Embryonic facial prominence (tissue), 1 donor: Measurements from ENCODE around the gene SHANK1.

Experiments used
- DNase-seq: peaks from one replicate; pipeline ENCODE4 v3.0.0-alpha.2; 2016; ENCODE audit errors: extremely low spot score

Gene SHANK1

DNA sequence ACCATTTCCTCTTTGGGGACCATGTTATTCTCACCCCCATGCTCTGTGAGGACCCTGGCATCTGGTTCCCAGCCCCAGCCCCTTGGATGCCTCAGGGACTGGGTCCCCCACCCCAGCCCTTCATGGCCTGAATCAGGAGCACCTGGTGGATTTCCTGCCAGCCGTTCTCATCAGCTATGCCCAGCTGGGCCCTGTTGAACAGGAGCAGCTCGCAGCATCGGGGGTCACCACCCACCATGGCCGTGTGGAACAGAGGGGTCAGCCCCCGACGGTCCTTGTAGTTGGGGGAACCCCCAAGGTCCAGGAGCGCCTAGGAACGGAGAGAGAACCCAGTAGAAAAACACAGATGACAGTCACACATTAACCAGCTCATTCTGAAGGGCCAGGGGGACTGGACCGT lies 7.8 kb downstream of the SHANK1 start:
- no peak for DNase-seq

DNA sequence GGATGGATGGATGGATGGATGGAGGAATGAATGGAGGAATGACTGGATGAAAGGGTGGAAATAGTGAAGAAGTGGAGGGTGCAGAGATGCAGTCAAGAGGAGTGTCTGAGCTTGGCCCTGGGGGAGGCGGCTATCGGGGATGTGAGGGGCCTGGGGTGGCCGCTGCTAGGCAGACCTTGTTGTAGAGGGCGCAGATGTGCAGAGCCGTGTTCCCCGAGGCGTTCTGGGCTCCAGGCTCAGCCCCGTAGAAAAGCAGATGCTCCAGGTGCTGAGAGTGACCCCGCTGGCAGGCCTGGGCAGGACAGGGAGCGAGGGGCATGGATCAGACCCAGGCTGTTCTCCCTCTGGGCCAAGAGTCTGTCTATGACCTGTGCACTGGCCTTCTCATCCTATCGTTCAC lies 8.4 kb downstream of the SHANK1 start:
- no peak for DNase-seq

DNA sequence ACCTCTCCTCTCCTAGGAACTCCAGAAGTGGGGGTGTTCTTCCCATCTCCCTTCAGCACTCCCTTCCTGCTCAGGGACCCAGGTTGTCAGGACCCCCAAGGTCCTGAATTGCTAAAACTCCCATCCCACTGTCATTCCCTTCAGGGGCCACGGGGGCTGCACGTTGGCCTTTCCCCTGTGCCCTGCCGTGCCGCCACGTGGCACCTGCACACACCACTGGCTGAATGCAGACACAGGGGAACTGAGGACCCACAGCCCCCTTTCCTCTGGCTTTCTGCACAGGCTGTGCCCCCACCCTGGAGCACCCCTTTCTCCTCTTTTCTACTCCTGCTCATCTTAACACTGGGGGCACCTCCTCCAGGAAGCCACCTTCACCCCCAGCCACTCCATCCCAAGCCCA lies 9.0 kb downstream of the SHANK1 start:
- no peak for DNase-seq

DNA sequence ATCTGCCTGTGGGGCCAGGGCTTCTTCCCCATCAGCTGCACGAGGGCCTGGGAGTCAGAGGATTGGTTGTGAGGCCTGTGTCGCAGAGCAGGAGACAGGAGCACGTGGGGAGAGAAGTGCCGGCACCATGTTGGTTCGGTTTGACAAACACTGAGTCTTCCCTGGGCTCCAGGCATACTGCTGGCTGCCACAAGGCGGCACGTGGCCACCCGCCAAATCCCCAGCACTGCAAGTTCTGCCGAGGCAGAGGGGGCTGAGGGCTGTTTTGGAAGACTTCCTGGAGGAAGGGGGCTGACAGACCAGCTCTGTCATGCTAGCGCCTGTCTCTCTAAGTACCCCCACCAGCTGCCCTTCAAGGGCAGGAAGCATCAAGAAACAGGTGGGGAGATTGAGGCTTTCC lies 9.5 kb downstream of the SHANK1 start:
- DNase-seq: no peak

DNA sequence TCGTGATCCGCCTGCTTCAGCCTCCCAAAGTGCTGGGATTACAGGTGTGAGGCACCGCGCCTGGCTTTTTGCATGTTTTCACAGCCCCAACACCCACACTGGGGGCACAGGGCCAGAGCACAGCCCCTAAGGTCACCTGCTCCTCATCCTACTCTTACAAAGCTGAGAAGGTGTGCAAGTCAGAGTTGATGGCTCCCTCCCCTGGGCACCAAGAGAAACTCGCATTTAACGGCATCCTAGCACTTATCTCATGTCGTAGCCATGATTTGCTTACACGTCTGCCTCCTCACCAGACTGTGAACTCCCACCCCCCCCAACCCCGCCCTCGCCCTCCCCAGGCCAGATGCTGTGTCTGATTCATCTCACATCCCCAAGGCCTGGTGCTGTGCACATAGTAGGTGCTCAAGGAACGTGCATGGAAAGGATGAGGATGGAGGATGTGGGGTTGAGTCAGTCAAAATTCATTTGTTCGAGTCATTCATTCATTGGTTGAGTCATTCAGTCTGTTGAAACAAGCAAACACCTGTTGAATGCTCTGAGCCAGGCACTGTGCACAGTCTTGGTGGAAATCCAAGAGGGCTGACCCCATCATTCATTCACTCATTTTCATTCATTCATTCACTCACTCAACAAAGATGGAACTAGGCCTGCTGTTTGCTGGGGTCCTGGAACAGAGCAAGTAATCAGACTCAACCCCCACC lies 11.3 kb downstream of the SHANK1 start:
- no peak for DNase-seq

DNA sequence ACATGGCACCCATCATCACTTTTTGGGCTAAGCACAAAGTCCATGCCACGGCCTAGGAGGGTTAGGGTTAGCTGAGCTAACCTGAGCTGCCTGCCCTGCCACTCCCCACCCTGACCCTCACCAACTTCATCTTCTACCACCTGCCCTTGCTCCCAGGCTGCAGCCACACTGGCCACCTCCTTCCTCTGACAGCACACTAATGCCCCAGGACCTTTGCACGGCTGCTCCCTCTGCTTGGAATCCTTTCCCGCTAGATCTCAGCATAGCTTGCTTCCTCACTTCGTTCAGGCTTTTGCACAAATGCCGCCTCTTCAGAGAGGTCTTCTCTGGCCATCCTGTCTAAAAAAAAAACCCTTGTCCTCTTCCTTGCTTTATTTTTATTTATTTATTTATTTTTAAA lies 13.2 kb downstream of the SHANK1 start:
- DNase-seq: no peak

DNA sequence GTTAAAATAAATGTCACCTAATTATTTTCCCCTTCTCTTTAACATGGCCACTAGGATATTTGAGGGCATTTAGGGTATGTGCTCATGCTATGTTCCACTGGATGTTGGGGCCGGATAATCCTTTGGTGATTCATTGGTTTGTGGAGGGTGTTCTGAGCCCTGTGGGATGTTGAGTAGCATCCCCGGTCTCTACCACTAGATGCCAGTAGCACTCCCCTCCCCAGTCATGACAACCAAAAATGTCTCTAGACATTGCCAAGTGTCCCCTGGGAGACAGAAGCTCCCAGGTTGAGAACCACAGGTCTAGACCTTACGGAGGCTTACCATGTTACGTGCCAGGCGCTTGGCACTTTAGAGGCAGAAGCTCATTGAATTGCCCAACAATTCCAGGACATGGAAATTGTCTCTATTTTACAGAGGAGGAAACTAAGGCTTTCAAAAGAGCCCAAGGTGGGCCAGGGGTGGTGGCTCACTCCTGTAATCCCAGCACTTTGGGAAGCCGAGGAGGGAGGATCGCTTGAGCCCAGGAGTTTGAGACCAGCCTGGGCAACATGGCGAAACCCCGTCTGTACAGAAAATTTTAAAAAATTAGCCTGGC lies 14.1 kb downstream of the SHANK1 start:
- no peak for DNase-seq

DNA sequence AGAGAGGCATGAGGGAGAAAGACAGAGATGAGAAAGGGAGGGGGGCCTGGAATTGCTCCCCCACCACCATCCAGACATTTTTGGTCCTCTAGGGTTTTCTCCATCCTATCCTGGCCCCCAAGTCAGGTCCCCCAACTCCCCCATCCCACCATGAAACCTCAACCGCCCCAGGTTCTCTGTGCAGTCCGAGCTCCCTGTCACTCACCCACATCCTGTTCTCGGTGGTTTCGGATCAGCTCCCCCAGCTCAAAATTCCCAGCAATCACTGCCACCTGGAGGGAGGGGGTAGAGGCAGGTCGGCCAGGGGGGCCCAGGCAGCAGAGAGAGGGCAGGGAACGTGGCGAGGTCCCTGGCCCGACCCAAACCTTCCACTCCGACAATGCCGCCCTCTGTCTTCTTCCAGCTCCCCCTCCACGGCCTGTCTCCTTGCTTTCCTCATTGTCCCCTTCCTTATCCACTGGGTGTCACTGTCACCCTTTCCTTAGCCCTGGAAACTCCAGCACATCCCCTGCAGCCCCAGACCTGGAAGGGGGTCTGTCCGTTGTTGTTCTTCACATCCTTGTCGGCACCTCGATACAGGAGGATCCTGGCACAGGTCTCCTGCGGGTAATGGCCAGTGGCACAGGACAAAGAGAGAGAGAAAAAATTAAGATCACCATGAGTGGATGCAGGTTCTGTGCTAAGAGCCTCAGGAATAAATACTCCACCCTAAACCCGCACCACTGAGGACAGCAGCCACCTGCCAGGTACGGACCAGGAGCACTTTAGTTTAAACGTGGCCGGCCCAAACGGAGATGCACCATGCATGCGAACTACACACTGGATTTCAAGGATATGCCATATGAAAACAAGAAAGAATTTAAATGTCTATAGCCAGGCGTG lies 15.4 kb downstream of the SHANK1 start:
- no peak for DNase-seq

DNA sequence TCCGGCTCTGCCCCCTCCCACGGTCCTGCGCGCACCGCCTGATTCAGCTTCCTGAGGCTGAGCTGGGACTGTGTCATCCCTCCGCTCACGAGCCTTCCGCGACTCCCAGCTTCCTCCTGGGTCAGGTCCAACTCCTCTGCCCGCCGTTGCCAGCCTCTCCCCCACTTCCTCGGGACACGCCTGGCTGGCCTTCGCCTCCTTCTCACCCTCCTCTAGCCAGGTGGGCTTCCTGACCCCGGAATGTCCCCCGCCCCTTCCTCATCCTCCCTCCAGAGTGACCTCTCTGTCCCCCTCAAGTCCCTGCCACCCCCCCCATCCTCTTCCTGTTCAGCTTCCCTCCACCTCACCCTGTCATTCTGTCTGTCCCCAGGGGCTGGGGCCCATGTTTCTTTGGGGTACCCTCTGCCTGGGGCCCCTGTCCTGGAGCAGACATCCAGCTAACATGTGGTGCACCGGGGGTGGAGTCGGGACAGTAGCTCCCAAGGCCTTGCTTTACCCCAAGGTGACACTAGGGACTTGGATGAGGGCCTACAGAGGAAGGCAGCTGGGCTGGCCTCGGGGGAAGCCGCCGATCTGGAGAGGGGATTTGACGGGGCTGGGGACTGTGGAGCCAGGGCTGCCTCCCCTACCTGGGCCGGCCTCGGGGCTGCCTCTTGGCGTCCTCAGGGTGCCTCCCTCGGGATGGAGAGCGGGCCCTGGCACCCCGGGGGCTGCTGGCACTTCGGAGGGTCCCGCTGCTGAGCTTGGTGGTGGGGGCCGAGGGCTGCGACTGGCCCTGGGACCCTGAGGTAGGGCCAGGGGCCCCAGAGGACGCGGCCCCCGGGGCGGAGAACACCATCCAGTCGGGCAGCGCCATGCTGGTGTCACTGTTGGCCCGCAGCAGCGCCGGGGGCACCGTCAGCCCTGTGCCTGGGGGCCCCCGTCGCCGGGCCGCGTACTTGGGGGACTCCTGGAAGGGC lies 16.5 kb downstream of the SHANK1 start:
- DNase-seq: no peak

DNA sequence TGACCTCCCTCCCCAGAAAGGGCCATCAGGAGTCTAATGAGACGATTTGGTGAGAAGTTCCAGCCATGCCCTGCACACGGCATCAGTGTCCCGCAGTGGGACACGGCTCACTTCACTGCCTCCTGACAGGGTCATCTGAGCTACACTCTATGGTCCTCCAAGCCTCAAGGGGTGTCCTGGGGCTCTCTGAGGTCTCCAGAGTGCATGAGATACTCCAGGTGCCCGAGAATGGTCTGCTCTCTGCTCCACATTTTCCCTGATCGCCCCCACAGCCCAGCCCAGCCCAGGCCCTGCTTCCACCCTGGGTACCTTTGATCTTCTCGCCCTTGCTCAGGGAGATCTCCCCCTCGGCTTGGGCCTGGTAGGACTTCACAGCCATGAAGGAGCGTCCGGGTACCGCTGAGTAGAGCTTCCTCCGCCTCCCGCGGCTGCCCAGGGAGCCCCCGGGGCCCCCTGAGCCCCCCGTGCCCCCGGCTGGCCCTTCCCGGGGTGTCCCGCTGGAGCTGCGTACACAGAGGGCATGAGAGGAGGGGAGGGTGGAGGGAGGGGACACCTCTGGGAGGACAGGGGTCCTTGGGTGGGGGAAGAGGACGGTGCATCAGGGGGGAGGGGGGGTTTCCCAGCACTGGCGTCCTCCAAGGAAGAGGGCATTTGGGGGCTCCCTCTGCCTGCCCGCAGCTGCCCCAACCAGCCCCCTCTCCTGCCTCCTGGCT lies 17.3 kb downstream of the SHANK1 start:
- no peak for DNase-seq

DNA sequence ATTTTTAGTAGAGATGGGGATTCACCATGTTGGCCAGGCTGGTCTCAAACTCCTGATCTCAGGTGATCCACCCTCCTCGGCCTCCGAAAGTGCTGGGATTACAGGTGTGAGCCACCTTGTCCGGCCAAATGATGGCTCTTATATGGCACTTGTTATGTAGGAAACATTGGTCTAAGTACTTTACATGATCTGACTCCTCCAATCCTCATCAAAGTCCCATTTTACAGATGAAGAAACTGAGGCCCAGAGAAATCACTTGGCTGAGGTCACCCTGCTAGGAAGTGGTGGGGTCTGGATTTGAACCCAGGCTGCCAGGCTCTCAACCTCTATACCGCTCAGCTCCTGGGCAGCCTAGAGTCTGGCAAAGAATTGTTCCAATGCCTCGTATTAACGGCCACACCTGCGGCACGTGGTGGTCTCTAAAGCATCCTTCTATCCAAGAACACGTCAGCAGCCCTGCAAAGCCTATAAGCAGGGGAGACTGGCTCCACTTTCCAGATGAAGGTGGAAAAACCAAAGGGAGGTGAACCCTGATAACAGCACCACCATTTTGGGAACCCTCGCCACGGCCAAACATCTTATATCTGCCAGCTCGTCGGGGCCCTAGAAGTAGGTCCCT lies 18.1 kb downstream of the SHANK1 start:
- no peak for DNase-seq

DNA sequence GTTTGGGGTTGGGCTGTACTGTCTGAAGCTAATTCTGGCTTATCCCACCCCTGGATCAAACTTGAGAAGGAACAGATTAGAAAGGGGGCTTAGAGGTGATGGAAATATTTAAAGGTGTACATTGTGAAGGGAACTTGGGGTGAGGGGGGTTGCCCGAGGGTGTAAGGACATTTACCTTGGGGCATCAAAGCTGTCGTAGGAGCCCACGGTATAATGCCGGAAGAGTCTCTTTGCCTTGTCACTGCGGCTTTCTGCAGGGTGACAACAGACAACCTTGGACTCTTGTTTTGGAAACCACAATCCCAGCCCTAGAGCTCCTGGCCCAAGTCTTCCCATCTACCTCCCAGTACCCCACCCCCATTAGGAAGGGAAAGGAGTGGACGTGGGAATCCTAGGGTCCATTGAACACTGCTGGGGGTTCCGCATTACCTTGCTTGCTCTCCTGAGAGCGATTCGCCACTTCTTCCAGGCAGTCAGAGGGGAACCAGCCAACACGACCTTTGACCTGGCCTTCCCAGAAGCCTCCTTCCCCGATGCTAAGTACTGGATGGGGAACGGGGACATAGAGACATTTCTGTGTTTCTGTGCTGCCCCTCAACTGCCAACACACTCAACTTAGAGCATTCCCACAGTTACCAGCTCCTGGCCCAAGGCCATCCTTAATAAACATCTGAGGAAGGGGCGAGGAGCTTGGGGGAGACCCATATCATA lies 22.0 kb downstream of the SHANK1 start:
- no peak for DNase-seq

DNA sequence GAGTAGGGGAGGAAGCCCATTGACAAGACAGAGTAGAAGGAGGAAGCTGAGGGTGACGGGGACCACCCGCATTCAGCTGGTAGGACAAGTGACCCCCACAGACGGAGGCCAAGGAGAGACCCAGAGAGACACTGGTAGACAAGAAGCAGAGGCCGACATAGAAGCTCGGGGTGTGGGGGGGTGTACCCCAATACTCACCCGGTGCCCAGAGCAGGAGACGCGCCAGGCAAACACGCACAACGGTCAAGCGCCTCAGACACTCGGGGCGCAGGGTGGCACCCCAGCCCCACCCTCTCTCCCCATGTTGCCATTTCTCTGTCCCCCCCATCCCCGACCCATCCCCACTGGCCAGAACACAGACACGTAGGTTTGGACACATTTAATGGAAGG lies 23.5 kb downstream of the SHANK1 start:
- DNase-seq: no peak

DNA sequence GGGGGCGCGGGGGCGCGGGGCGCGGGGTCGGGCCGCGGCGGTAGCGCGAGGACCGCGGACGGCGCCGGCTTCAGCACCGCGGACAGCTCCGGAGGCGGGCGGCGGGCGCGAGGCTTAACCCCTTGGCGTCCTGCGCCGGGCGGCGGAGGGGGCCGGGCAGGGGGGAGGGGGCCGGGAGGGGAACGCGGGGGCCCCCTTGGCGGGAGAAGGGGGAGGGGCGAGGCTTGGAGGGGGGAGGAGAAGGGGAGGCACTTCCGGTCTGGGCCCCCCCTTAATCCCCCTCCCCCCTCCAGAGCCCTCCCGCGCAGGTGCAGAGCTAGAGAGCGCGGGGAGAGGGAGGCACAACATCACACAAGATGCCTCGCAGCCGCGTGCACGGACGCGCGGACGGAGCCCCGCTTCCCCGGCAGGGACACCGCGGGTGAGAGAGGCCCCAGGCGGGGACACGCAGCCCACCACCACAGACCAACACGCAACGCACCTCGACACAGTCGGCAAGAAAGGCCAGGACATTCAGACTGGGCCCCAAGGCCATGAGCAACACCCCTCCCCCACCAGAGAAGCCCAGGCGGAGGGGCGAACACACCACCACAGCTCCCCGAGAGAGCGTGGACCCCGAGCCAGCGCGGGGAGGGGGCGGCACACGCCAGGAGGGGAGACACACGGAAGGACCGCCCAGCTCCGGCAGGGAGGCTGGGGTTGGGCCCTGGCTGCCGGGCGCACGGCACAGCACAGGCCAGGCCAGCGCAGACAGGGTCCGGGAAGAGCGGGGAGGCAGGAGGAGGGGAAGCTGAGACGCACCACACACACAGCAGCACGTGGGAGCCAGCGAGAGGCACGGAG lies 24.1 kb downstream of the SHANK1 start:
- DNase-seq: no peak

DNA sequence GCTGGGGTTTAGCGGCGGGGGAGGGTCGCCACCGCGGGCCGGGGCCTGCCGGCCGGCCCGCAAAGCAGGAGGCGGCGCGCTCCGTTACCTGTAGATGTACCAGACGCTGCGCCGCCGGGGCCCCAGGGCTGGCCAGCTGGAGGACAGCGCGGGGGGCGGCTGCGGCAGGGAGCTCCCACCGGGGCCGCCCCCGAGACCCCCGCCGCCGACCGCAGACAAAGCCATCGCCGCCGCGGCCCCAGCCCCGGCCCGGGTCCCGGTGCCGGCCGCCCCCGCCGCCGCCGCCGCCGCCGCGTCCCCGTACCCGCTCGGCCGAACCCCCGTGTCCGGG lies 24.8 kb downstream of the SHANK1 start:
- DNase-seq: no peak

DNA sequence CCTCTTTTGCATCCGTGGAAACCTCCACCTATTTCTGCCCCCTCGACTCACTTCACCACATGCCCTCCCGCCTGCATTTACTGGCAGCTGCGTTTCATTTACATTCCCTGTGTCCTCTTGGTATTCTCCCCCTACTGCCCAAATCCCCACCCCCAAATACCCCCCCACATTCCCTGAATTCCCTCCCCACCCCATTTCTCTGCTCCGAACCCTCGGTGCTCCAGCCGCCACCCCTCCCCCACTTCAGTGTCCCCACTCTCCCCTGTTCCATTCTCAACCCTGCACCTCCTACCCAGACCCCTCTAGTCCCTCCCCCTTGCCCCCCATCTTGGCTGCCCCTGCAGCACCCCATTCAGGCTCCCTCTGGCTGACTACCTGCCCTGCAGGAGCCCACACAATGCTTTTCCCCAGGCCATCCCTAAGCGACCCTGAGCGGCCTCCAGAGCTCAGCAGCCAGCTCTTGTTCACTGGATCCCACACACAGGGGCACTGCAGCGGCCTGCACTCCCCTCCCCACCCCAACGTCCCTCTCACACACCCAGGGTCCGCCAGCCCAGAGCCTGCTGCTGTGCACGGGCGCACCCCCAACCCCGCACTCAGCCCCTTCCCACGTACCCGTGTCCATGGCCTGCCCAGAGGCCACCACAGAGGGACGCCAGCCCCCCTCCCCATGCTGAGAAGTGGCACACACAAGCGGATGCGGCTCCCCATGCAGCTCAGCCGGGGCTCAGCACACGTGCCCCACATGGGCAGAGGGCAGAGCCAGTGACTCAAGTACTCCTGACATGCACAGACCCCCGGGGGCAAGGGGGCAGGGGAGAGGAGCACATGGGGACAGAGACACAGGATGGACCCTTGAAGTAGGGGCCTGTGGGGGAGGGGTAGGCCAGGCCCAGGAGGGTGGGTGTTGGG lies 26.3 kb downstream of the SHANK1 start:
- no peak for DNase-seq

DNA sequence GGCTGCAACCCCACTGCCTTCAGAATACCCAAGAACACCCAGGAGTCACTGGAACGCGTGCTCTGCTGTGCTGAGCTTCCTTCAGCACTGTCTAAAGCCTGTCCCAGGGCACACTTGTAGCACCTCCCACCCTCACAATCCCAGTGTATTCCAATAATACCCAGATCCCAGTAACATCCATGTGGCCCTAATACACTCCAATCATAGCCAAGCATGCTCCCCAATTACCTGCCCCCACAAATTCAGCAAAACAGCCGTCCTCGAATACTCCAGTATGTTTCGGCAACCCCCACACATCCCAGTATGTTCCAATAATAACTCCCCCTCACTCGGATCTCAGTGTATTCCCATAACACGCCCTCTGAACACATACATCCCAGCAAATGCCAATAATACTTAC lies 29.2 kb downstream of the SHANK1 start:
- DNase-seq: no peak

DNA sequence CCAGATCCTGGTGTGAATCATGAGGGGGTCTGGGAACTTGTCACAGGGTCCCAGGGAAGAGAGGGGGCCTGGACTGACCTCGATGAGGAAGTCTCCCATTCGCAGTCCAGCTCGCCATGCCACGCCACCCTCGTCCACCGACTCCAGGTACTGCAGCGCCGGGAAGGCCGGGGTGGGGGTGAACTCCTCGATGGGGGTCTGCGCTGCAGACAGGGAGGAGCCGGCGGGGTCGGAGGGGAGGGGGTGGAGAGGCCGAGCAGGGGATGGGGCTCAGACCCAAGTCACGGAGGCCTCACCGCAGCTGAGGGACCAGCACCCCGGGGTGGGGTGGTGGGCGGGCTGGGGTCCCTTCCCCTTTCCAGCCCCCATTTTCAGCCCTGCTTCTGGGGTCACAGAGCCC lies 30.8 kb downstream of the SHANK1 start:
- no peak for DNase-seq
